NCI-H1417 (cell line): Measurements from ENCODE around the gene KLRC3.
"Not testable (repeated sequence)": the region's sequence is repeated elsewhere in the genome, so short reads cannot be mapped to it uniquely, and the experiment has no call there.

Experiments
- DNase-seq, 3 experiments: peaks; one replicate each; lab custom pipeline; 2025; lab: John Stamatoyannopoulos, UW

The KLRC3 gene

DNA sequence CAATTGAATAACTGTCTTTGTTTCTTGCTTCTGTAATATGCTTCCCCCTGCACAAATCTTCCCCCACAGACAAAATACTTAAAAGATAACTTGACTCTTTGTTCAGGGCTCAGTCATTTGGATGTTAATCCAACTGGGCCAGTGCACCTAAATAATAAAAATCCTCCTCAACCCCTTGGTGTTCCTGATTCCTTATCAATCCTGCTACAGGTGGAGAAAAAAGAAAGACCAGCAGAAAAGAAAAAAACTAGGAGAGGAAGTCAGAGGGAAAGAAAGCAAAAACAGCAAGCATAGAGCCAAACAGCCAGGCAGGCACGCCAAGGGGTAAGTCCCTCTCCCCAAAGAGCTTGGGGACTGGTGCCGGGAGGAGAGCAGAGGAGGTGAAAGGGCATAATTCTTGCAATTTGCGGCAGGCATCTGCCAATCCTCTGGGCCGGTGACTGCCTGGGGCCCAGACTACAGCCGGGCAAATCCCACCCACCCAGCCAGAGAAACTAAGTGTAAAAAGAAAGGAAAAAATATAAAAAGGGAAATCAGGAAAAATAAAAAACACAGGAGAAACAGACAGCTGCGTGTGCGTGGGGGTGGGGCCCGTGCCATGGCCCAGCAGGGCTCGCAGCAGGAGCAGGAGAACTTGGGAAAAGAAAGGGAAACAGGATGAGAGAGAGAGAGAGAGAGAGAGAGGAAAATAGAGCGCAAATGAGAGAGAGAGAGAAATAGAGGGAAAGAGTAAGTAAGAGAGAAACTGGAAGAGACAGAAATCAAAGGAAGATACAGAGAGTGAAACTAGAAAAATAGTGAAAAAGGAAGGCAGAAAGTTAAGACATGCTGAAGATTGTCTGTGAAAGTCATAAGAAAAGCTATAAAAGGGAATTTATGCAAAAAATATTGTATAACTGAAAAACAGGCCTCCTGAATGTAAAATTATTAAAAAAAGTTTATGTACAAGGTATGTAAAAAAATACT, 51.9 kb downstream of the KLRC3 start:
- no peak for DNase-seq

DNA sequence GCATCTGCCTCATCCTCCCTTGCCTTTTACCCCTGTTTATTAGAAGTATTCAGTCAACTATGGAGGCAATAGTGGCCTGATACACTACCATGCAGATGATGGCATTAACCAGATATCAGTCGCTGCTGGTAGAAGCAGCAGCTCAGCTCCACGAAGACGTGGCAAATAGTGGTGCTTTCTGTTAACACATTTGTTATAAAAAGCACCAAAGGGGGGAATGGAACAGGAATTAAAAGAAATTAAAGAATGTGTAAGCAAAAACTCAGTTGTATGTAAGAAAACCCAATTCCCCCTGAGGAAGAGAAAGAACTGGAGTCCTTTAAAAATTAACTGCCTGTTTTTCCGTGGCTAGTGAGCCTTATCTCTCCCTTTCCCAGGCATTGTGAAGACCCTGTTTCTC, 52.7 kb downstream of the KLRC3 start:
- DNase-seq, result not testable (repeated sequence)

DNA sequence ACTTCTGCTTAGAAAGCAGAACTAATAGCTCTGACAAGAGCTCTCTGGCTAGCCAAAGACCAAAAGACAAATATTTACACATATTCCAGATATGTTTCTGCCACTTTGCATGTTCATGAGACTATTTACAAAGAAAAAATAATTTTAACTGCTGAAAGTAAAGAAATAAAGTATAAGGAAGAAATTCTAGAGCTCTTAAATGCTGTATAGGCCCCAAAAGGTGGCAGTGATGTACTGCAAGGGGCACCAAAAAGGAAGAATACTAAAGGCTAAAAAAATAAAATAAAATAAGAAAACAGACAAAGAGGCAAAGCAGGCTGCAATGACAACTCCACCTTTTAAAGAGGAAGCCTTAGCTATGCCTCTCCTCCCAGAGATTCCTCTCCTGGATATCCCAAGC, 53.5 kb downstream of the KLRC3 start:
- peak in 2 of 3 experiments; percentile 26 to 41 for DNase-seq

DNA sequence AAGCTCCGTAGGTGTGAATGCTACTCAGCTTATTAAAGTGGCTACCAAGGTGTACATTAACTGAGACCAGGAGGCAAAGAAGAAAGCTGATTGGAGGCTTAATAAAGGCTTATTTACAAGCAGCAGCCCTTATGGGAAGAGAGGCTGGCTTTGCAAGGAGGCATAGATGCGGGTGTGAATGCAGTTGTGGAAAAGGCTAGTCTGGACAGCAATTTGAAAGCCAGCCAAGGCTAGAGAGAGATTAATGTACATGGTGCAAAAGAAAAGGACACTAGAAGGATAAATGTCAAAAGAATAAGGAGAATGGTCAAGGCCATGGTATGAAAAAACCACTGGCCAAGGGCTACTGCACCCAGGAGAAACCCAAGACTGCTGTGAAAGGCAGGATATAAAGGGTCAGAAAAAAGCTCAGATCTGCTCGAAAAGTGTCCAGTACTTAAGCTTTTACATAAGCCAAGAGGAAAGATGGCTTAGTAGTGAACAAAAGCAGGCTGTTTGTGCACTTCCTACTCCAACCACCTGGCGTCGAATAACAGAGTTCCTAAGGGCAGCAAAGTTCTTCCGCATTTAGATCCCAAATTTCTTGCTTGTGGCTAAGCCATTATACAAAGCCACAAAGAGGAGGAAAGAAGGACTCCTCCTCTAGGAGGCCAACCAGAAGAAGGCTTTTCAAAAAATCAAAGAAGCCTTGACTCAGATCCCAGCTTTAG, 54.5 kb downstream of the KLRC3 start:
- DNase-seq, result peak in 2 of 3 experiments; percentile 62 to 87

DNA sequence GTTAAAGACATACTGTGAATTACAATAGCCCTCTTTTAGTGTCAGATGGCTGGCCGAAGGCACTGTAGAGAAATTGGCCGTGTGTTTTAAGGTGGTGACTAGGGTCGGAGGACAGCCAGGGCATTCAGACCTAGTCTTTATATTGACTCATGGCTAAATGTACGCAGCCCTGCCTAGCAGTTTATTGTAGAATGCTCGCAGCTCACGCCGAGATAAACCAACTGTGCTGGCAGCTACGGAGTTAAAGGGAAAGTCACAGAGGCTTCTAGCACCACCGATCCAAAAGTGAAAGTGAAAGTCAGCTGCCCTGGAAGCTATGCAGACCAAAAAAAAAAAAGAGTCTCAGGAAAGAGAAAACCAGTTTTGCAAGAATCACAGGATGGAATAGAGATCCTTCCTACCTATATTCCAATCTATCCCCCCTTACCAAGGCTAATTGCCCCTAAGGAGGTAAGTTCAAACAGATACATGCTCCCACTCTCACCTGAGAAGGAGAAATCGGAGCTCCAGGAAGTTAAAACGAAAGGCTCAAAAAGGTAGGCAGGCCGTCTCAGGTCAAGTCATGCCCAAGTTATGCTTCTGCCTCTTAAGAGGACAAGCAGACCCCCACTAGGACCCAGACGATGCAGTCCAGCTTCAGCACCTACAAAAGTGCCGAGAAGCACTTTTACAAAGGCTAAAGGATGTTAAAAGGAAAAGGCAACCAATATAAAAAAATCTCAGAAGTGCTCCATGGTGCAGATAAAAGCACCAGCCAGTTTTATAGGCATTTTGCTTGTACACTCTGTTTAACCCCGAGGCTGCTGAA, 55.4 kb downstream of the KLRC3 start:
- DNase-seq, result peak; percentile 73 to 95 (median 91)

DNA sequence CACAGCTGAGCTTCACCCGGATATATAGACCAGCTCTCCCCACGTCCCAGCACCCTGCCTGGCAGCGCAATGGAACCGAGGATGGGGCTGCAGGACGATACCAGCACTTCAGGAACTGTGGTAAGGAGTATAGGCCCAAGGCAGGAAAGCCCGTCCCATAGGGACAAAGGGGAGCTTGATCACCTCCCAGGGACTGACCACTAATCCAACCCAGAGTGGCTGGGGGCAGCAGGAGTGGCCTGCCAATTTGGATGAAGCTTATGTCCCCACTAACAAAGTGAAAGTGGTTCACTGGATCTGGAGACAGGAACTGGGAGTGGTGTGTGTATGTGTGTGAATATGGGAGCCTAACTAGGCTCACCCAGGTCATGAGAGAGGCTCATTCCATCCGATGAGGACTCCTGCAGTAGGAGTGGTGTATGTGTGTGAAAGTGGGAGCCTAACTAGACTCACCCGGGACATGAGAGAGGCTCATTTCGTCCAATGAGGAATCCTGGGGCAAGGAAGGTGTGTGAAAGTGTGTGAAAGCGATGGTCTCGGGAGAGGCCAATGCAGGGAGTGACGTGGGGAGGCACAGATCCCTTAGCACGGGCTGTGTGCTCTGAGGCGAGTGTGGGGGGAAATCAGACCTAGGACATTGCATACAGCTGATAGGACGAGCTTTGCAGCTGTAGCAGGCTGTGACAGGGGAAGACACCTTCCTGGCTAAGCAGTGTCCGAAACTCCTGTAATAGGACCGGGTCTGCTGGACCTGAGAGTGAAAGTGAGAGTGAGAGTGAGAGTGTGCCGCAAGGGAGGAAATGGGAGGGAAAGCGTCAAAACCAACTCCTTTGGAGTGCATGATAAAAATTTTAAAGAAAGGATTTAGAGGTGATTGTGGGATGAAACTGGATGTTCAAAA, 56.2 kb downstream of the KLRC3 start:
- DNase-seq, result peak; percentile 67 to 82 (median 76)

DNA sequence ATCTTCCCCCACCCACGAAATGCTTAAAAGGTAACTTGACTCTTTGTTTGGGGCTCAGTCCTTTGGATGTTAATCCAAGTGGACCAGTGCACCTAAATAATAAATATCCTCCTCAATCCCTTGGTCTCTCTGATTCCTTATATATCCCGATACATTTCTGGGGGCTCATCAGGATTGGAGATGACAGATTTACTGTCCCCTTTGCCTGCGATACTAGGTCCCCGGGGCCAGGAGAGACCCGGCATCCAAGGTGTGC, 56.8 kb downstream of the KLRC3 start:
- DNase-seq, result peak in 1 of 3 experiments; percentile 47

DNA sequence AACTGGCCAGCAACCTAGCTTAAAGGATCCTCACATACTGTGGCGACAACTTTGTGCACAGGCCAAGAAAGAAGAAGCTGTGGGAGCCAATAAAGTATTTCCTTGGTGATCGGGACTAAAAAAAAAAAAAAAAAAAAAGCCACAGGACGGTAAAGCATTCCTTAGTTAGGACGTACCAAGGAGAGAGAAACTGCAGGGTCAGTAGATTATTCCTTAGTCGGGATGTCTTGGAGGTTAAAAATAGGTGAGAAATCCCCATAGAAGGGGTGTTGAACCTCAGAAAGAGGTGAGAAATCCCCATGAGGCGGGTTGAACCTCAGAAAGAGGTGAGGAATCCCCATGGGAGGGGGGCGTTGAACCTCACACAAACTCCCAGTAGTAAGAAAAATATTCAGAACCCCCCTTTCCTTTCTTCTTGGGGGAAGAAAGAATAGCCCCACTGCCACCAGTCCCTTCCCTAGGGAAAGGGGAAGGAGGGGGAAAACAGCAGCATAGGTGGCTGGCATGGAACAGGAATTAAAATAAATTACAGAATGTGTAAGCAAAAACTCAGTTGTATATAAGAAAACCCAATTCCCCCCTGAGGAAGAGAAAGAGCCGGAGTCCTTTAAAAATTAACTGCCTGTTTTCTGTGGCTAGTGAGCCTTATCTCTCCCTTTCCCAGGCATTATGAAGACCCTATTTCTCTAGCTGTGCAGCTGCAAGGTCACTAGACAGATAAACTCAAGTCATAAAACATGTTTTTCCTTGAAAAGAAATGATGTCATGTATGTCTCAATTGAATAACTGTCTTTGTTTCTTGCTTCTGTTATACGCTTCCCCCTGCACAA, 57.4 kb downstream of the KLRC3 start:
- DNase-seq, result no peak

DNA sequence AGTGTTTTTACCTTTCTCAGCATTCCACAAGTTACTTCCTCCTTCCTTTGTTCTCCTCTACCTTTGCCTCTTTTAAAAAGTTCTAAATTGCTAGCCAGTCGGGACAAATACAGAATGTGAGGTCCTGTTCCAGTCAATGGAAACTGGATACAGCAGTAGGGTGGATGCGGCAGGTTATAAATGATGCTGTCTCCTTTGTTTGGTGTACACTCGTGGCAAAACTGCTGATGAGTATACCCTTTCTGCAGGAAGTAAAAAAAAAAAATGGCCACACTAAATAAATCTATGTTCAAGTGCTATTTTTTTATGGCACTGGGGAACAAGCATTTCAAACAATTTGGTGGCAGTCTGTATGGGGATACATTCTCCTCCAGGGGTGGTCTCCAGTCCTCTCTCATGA, 58.1 kb downstream of the KLRC3 start:
- peak in 1 of 3 experiments; percentile 45 for DNase-seq
